Inferior parietal cortex (tissue), 1 donor: ENCODE results near the gene ZC3H15.
"Not testable (repeated sequence)": the region's sequence is repeated elsewhere in the genome, so short reads cannot be mapped to it uniquely, and the experiment has no call there.

ENCODE experiments used
- DNase-seq: peaks from one replicate; pipeline ENCODE4 v3.0.0-alpha.2; 2016; ENCODE audit errors: extremely low spot score

The ZC3H15 gene

DNA sequence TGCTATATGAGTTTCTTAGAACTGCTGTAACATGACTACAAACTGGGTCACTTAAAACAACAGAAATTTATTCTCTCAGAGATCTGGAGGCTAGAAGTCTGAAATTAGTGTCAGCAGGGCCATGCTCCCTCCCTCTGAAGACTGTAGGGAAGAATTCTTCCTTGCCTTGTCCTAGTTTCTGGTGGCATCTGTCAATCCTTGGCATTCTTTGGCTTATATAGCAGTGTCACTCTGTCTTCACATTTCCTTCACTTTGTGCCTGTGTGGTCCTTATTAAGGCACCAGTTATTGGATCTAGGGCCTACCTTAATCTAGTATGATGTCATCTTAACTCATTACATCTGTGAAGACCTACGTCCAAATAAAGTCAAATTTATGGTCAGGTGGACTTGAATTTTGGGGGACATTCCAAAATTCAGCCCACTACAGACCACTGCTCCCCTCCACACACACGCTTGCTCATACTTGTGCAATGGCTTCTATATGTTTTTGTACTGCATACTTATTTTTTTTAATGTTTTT is 7.6 kb downstream of the ZC3H15 start:
- DNase-seq = no peak

DNA sequence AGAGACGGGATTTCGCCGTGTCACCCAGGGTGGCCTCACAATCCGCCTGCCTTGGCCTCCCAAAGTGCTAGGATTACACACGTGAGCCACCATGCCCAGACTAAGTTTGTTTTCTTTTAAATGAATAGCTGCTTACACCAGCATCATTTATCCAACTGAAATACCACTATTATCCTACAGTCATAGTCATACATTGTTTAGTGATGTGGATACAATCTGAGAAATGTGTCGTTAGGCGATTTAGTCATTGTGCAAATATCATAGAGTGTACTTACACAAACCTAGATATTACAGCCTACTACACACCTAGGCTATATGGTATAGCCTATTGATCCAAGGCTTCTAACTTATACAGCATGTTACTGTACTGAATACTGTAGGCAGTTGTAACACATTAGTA is 10.3 kb downstream of the ZC3H15 start:
- DNase-seq = no peak

DNA sequence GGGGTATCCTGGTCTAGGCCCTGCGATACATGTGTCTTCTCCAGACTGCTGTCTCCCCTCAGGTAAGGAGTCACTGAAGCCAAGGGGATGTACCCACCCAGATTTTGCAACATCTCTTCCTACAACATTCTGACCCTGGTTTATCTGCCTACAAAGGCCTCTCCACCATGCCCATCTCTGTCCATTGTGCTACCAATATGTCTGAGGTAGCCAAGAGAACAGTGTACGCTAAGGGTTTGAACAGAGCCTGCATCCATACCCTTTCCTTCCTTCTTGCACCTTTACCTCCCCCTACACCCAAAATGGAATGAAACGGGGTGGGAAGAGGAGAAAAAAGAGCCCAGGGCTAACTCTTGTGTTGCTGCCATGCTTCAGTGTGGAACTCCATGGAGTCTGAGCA is 11.9 kb downstream of the ZC3H15 start:
- no peak for DNase-seq

DNA sequence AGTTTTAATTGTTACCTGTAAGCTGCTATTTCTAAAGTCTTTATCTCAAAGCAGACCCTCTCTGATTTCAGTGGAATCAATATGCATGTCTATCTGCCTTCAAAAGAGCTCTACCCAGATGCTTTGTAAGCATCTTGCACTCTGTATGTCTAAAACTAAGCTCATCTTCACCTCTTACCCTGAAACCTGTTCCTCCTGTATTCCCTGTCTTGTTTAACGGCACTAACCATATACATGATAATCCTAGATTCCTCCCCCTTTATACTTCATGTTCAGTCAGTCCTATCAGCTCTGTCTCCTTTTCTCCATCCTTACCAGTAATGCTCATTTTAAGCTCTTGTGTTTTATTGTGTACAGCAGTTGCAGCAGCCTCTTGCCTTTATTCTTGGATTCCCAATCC is 12.8 kb downstream of the ZC3H15 start:
- no peak for DNase-seq

DNA sequence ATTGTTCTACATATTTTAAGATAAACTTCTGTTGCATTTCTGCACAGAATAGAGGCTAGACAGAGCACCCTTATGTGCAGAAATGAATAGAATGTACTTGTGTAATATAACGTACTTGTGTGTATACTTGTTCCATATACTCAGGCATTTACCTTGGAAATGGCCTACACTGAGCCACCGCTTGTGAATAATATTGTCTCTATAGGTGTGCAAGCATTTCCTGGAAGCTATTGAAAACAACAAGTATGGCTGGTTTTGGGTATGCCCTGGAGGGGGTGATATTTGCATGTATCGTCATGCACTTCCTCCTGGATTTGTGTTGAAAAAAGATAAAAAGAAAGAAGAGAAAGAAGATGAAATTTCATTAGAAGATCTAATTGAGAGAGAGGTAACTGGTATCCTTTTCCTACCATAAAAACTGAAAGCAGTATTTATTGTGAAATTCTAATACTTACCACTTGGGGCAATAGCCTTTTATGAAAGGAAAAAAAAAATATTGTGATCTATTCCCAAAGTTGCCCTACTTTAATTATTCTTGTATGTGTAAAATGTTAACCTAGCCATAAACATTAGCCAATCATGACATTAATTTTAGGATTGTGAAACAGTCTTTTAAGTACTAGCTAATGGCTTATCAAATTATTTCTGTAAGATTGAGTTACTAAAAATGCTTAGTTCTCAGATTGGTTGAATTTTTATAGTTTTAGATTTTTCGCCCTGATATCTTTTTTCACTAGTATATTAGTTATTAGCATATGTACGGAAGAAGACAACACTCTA is 18.0 kb downstream of the ZC3H15 start:
- peak; percentile 71 for DNase-seq

DNA sequence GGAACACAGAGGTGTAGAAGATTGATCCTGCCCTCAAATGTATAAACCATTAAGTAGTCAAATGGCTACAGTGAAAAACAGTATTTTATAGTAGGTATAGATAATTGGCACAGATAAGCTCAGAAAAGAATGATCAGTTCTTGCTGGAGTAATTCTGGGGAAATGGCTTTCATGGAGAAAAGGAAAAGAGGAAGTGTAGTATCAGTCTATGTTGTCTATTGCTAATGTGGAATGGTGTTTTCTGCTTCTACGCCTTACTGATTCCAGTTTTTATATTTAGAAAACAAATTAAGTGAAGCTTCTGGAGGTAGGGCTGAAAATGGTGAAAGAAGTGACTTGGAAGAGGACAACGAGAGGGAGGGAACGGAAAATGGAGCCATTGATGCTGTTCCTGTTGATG is 22.2 kb downstream of the ZC3H15 start:
- DNase-seq = no peak

DNA sequence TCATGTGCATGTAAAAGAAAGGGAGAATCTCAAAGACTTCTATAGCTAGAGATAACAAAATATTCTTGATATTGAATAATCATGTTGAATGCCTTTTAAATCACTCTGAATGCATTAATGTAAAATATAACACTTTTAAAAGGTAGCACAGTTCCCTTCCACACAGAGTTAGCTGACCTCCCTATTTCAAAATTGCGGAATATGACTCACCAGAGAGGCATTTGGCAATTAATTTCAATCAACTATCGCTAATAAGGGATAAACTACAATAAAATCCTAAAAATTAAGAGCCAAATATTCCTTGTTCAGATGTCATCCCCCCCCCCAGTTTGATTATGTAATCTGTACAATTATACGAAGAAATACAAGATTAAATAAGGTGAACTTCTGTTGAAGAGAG is 29.3 kb downstream of the ZC3H15 start:
- DNase-seq = no peak

DNA sequence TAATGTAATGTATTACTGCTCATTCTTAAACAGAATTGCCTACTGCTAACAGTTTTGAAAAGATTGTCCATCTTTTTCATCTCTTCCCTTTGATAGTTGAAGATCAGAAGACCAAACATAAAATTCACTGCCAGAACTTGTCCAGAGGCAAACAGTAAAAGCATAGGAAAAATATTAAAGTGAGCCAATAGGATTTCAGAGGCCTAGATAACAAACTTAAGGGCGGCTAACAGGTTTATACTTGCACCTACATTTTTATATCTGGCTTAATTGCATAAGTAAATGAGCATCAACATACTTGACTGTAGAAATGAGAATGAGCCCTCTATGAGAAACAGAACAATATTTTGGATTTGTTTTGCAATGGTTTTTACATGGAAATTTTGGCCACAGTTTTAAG is 30.3 kb downstream of the ZC3H15 start:
- no peak for DNase-seq

DNA sequence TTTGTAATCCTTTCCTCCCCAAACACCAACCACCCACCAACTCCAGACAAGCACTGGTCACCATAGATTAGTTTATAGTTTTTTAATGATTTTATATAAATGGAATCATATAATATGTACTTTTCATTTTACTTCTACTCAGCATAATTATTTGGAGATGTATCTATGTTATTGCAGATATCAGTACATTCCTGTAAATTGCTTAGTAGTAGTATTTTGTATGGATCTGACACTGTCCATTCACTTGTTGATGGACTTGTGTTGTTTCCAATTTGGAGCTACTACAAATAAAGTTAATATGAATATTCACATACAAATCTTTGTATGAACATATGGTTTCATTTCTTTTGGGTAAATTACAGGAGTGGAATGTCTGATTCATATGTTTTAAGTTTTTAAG is 31.0 kb downstream of the ZC3H15 start:
- no peak for DNase-seq

DNA sequence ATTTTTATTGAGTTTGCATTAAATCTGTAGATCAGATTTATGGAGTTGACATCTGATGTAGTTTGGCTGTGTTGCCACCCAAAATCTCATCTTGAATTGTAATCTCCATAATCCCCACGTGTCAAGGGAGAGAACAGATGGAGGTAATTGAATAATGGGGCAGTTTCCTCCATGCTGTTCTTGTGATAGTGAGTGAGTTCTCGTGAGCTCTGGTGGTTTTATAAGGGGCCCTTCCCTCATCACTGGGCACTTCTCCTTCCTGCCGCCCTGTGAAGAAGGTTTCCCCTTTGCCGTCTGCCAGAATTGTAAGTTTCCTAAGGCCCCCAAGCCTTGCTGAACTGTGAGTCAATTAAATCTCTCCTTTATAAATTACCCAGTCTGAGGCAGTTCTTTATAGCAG is 32.2 kb downstream of the ZC3H15 start:
- DNase-seq = no peak

DNA sequence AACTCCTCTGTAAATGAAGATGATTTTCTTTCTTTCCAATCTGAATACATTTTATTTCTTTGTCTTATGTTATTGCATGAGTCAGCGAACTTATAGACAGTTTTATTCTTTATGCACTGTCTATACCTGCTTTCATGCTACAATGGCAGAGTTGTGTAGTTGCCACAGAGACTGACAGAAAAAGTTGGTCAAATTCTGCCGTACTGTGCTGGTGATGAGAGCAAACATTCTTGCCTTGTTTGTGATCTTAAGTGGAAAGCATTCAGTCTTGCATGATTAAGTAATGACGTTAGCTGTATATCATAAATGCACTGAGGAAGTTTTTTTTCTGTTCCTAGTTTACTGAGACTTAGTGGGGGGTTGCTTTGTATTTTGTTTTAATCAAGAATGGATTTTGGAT is 32.9 kb downstream of the ZC3H15 start:
- DNase-seq = no peak

DNA sequence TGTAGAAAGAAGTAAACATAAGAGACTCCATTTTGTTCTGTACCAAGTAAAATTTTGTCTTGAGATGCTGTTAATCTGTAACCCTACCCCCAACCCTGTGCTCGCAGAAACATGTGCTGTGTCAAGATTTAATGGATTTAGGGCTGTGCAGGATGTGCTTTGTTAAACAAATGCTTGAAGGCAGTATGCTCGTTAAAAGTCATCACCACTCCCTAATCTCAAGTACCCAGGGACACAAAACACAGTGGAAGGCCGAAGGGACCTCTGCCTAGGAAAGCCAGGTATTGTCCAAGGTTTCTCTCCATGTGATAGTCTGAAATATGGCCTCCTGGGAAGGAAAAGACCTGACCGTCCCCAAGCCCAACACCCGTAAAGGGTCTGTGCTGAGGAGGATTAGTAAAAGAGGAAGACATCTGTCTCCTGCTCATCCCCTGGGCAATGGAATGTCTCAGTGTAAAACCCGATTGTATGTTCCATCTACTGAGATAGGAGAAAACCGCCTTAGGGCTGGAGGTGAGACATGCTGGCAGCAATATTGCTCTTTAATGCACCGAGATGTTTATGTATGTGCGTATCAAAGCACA is 35.6 kb downstream of the ZC3H15 start:
- not testable (repeated sequence) for DNase-seq

DNA sequence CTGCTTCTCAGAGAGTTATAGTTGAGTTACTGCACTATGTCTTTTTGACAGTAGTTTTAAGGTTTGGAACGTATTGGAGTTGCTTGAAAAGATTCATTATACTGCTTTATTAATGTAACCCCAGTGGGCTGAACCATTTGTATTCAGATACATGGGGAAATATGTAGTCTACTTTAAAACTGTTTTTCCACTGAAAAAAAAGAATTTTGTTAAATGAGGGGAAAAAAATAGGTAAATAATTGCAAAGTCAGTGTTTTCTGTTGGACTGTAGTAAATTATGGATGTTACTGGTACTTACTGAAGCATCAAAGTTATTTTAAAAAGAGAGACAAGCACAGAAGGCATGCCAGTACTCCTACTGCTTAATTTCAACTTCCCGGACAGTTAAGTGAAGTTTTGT is 36.4 kb downstream of the ZC3H15 start:
- no peak for DNase-seq

DNA sequence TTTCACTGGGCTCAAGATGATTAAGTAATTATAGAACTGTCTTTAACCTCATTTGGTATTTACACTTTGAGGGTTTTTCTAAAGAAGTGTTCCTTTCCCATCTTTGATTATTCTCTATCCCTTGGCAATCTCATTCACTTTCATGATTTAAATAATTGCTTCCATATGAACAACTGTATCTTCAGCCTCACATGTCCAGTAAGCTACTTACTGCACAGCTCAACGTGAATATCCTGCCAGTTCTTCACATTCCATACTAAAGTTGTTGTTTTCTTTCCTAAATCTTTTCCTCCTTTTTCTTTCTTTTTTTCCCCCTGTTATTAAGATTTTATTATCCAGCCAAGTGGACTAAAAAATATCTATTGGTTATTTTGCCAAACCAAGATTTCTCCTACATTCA is 37.7 kb downstream of the ZC3H15 start:
- DNase-seq = no peak

DNA sequence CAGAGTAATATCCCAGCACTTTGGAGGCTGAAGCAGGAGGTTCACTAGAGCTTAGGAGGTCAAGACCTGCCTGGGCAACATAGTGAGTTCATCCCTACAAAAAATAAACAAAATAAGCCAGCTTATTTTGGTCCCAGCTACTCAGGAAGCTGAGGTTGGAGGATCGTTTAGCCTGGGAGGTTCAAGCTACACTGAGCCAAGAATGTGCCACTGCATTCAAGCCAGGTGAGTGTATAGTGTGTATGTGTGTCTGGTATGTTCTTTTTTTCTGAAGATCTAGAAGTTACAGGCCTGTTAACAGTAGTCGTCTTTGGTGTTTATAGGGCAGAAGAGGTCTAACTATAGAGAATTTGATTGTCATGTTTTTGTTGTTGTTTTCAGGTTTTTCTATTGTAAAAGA is 40.2 kb downstream of the ZC3H15 start:
- no peak for DNase-seq

DNA sequence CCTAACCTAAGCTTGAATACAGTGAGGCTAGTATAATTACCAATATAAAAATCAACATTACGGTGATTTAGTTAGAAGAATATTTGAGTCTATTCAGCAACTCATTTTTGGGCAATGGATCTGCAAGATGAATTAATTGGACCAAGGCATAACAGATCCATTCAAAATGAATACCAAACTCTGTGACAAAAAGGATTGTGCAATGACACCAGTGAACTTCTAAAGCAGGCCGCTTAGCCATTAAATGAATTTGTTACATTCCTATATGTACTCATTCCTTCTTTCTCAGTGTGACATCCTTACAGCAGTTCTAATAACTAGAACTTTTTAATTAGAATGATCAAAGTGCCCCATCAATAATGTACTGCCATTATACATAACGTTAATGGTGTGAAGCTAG is 44.3 kb downstream of the ZC3H15 start:
- no peak for DNase-seq

DNA sequence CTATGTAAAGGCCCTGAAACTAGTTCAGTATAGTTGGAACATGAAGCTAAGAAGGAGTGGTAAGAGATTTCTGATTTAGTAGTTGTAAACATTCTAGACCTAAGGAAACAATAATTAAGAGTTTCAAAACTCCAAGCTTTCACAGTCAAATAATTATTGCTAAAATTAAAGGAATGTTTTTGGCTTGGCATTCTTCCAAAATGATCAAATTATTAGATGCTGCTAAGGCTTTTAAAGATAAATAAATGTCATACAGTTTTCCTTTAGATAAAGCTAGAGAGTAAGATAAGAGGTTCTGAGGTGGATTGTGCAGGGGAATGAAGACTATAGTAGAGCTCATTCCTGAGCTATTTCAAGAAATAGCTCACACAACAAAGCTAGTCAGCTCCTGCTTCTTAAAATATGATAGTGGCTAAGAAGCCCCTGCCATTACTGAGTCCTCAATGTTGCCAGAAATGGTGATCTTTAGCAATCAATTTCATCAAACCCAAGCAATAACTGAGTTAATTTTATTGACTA is 45.3 kb downstream of the ZC3H15 start:
- DNase-seq = no peak

DNA sequence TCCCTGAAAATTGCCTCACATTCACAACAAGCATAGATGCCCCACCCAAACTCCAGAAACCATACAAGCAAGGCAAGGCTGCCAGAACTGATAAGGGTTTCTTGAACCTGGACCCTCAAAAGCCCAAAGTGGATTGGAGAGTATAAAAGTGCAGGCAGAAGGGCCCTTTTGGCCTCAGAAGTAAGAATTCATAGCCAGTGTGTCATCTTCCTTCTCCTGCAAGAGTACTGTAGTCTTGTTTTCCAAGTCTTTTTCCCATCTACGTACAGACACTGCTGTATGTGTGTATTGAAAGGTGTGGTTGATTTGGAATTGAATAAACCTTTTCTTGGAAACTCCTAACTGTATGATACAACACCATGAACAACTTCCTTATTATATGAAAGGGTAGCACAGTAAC is 46.8 kb downstream of the ZC3H15 start:
- no peak for DNase-seq

DNA sequence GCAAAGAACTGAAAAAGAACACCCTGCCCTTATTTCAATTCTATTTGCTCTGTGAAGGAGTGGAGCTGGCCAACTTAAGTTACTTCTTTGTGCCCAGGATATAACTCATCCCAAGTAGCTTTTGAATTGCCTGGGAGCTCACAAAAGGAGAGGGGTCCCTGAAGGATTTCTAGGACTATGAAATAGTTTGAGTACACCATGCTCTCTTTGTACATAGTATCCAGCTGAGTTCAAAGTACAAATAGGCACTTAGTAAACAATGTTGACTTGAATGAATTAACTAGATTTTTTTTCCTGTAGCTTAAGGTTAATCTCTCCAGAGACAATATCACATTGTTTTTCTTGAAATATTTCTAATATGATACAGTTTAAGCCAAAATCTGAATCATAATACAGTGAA is 47.7 kb downstream of the ZC3H15 start:
- DNase-seq = no peak

DNA sequence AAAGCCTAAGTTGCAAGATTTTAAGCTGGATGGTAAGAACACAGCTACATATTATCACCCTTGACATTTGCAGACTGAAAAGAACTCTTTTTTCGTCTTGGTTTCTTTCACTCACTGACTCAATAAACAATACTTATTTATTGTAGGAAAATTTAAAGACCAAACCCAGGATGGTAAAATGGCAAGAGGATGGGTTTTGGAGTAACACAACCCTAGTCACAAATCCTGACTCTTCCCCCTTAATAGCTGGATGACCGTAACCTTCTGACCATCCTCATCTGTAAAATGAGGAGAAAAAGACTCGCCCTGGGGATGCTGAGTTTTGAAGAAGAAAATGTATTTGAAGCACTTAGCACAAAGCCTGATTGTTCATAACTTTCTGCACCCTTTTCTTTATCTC is 48.3 kb downstream of the ZC3H15 start:
- DNase-seq = no peak

DNA sequence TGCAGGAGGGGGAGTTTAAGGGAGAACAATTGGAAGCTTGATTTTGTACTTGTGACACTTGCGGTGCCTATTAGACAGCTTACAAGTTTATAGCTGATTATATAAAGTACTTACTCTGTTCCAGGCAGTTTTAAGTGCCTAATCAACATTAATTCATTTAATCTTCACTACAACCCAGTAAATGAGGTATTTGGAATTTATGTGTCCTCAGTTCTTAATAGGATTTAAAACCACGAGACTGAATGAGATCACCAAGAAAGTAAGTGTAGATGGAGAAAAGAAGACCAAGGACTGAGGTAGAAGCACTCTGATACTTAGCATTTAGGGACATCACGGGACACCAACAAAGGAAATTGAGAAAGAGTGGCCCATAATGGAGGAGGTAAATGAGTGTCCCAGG is 49.8 kb downstream of the ZC3H15 start:
- no peak for DNase-seq

DNA sequence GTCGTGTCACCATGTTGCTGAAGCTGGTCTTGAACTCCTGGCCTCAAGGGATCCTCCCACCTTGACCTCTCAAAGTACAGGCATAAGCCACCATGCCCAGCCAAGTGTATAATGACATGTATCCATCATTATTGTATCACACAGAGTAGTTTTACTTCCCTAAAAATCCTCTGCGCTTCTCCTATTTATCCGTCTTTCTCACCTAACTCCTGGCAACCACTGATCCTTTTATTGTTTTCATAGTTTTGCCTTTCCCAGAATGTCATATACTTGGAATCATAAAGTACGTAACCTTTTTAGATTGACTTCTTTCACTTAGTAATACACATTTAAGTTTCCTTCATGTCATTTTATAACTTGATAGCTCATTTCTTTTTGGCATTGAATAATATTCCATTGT is 51.0 kb downstream of the ZC3H15 start:
- no peak for DNase-seq

DNA sequence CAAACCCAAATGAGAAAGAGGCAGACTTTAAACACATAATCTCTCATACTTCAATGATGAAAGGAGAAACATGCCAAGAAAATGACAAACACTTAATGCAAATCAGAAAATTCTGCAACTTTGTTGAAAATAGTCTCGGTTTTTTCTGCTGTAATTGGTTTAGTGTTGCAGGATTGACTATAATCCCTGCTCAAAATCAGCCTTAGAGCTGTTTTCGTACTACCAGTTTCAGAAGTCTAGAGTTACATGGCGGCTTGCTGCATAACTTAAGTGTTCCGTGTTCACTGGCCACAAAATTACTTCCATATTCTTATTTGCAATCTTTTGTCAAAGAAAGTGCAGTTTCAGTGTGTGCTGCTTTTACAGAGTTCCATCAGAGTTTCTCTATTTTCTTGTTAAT is 54.9 kb downstream of the ZC3H15 start:
- DNase-seq = no peak
